A673 (cell line): ENCODE measurements around the gene HTR2C.

ENCODE experiments used
- CTCF ChIP-seq: fragments of 300-800, 200-600 bp; sonication (generic); conservative IDR thresholded peaks from 2 replicates; pipeline ENCODE4 v1.5.1; 2017; ENCODE audit warnings: low read depth, mild to moderate bottlenecking, antibody characterized with exemption, low read length, moderate library complexity, mixed read lengths
- EZH2 ChIP-seq: fragments of 200-600 bp; sonication (generic); IDR thresholded peaks from 2 replicates; pipeline ENCODE4 v1.6.1; 2017; ENCODE audit warnings: borderline replicate concordance, low read depth, mild to moderate bottlenecking, mixed read lengths, antibody characterized with exemption, low read length; ENCODE audit not compliant: poor library complexity, severe bottlenecking

GRCh38 chrX:114924423-114924822, 340.5 kb downstream of the HTR2C start:
- TF ChIP-seq EZH2 (no peak), CTCF (no peak)
